Right forelimb (tissue), 1 donor: ENCODE results near the gene NTRK3.

Source experiments
- DNase-seq: peaks from one replicate; pipeline ENCODE4 v3.0.0-alpha.2; 2018

Gene NTRK3

DNA sequence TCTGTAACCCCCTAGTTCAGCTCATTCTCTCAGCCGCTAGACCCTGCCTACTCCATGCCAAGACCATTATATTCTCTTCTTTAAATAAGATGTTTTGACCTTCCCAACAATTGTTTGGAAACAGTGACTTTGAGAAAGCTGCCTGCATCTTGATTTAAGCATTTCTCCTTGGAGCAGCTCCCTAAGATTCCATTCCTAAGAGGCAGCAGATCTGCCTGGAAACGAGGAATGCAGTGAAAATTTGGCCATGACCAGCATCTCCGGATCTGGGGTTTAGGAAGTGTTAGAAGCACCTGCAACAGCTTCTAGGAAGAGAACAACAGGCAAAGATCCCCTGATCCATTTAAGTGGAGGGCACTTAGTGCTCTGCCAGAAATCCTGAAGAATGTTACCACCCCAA, 235.7 kb downstream of the NTRK3 start:
- DNase-seq = no peak

DNA sequence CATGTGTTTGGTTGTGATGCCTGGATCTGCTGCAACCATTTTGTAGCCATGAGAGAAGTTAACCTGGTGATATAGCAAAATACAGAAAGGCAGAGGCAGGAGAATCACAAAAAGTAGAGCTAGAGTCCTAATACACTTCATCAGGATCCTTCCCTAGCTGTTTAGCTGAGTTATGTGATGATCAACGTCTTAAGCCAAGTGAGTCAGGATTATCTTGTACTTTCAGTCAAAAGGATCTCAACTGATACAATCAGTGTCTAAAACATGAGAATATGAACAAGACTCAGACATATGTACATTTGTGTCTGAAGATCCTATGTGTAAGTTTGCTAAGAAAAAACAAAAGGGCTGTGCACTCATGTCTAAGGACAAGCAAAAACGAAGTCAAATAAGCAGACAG, 236.9 kb downstream of the NTRK3 start:
- DNase-seq = no peak

DNA sequence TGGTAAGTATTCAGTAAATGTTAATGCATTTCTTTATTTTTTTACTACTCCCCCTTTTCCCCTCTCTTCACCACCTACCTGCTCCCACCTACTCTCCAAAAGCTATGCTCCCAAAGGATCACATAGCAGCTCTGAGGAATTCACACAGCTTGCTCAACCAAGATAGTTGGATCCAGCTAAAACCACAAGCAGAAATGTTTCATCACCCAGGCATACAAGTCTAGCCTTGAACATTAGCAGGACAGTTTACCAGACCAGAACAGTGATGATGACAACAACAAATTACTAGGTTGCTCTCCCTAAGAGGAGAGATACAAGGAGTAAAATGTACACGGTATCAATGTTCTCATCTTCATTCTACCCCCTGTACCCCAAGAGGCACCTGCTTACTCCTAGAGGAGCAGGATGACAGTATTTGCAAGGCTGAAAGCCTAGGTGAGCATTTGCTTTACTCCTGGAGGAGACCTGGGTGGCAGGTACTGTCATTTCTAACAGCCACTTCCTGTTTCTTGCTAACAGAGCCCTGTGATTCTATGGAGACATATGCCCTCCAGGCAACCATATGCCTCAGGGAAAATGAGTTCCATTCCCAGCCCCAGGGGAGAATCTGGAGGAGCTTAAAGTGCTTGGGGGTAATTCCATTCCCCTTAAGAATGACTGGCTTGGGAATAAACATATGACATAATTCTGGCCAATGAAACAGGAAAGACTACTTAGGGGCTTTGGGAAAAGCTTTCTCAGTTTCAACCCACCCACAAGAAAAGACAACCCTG, 237.5 kb downstream of the NTRK3 start:
- DNase-seq = no peak

DNA sequence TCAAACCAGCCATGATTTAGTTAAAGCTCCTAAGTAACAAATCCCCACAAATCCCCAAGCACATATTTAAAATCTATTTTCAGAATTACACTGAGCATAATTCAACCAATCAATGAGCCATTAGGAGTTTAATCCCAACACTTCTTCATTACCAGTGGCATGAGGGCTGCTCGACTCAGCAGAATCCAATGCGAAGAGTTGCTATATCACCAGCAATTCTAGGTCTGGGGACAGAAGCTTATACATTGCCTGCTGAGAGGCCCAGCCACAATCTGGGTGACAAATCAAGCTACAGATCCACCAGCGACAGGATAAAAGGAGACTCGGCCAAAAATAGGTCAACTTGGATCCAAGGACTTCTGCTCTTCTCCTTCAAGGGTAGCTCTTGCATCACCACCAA, 238.8 kb downstream of the NTRK3 start:
- DNase-seq = no peak

DNA sequence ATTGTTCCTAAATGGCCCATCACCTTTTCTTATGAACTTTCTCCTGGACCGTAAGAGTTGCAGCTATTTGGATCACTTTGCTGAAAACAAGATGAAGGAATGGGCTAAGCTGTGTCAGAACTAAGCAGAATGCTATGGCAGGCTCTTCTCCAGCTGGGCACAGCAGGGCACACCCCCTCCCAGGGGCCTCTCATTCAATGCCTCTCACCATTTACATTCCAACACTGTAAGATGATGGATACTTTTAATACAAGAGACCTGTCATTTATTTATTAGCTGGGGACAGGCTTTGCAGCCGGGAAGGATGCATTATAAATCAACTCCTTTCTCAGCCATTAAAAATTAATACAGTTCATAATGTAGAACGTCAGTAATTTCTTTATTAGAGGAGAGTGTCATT, 240.1 kb downstream of the NTRK3 start:
- no peak for DNase-seq

DNA sequence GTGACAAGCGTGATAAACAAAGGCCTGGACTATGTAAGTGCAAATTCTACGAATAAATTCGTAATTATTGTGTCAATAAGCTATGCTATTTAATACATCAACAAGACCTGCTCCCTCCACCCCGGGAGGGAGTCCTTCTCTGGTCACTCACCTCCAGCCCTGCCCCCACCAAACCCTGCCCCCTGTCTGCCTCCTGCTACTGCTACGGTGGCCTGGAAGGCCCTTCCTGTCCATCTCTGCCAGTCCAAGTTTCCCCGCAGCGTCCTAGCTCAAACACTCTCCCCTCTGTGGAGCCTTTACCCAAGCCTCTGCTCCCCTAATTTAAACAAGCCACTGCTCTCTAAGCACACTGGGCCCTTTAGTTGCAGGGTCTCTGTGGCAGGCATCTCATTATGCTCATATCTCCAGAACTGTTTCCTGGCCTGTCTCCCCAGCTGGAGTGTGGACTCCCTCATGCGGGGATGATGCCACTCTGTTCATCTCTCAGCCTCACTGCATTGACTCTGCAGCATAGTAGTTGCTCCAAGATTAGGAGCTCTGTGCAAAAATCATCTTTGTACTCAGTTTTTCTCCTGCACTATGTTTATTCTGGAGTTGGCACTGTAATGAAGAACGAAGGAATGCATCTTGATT, 241.2 kb downstream of the NTRK3 start:
- DNase-seq = no peak

DNA sequence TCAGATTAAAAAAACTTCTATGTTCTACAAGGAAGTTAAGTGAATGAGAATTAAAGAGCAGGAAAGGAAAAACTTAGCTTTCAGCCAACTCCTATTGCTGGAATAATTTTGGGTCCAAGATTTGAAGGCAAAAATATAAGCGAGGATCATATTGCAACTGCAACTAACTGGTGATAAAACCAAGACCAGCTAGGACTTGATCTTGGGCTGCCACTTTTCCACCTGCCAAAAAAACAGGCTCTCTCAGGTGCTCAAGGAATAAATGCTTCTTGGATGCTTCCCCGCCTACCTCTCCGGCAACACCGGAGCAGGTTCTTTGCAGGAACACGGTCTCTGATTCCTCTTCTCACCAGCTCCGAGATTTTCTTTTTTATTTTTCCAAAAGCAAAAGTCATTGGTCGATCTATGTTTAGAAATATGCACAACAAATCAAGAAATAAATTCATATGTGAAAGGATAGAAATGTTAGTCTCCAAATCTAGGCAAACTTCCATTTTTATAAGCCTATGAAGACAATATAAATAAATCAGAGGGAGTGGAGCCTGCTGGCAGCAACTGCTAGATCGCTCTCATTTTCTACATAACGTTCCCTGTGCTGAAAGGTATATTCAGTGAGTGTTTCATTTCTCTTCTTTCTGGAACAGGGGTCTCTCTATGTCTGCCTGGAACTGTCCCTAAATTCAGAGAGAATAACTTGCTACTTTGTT, 241.9 kb downstream of the NTRK3 start:
- DNase-seq = no peak

DNA sequence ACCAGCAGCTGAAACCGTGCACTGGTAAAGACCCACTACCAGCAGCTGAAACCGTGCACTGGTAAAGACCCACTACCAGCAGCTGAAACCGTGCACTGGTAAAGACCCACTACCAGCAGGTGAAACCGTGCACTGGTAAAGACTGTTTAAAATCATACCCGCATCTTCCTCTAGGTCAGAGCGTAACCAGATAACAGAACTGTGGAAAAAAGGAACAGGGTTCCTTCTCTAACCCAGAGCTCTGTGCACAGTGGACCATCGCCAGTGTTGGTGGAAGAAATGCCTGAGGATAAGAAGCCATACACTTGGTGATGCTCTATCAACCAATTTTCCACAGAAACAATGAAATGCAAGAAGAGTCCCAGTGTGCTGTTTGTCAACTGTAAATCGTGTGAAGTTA, 243.4 kb downstream of the NTRK3 start:
- DNase-seq = no peak

DNA sequence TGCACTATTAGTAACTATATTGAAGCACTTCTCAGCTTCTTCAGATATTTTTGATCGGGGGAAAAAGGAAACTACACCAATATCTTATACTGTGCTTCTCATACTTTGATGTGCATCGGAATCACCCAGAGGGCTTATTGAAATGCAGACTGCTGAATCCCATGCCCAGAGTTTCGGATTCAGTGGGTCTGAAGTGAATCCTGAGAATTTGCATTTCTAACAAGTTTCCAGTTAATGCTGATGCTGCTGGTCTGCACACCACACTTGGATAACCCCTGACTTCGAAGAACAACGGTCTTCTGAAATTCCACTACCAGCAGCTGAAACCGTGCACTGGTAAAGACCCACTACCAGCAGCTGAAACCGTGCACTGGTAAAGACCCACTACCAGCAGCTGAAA, 243.9 kb downstream of the NTRK3 start:
- DNase-seq = no peak

DNA sequence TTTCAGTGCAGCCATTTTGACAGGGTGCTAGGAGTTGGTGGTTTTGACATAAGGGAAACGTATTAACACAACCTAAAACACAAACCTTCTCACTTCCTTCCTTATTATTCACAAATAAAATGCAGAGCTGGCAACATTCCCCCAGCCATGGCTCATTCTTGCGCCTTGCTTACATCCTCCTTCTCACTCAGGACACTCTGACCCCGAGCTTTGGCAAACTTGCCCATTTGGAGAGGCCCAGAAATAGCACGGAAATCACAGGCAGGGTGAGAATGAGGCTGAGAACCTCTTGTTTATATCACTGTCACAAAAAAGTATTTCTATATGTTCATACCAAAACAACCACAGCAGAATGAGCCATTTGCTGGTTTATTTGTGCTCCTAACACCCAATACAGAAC, 244.3 kb downstream of the NTRK3 start:
- DNase-seq = no peak

DNA sequence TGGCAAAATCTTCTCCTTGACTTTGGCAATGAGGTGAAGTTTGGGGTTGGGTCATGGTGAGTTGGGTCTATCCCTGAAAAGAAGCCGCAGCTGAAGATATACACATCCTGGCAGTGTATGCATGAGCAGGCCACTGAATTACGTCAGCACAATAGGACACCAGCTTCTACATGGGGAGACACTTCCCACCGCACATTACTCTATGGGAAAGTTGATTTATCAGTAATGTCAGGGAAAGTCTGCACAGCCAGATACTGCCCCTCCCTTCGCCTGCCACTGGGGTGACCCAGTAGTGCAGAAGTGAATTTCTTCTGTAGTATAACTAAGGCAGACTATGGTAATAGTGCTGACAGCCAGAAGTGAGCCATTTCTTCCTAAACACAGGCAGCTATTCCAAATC, 245.0 kb downstream of the NTRK3 start:
- no peak for DNase-seq

DNA sequence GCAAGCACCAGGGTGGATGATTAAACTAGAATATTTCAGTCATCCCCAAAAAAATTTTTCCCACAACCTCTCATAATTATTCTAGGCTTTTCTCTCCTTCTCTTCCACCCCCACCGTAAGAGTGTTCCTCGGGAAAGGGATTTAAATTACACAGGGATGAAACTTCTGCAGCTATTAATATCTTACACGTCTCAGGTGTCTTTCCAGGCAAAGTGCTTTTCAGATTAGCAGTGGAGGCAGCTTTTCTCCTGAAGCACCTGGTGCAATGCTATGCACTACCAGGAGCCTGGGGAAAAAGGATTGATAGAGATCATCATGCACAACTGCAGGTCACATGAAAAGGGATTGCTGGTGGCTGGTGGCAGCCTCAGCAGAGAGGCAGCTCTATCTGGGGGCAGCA, 250.4 kb downstream of the NTRK3 start:
- no peak for DNase-seq

DNA sequence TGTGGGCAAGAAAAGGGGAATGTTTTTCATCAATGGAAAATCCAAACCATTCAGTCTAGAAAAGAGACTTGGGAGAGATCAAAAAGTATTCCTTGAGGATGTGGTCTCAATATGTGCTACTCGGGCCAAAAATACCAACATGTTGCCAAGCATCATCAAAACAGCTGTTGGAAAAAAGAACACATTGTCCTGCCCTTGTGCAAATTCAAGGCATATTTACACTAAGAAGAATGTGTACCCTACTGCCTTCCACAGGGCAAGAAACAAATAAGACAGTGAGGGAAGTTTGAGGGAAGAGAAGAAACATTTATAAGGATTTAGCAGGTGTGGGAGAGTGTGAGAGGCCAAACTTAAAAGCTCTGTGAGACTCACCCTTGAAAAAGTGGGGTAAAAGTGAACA, 252.1 kb downstream of the NTRK3 start:
- DNase-seq = no peak

DNA sequence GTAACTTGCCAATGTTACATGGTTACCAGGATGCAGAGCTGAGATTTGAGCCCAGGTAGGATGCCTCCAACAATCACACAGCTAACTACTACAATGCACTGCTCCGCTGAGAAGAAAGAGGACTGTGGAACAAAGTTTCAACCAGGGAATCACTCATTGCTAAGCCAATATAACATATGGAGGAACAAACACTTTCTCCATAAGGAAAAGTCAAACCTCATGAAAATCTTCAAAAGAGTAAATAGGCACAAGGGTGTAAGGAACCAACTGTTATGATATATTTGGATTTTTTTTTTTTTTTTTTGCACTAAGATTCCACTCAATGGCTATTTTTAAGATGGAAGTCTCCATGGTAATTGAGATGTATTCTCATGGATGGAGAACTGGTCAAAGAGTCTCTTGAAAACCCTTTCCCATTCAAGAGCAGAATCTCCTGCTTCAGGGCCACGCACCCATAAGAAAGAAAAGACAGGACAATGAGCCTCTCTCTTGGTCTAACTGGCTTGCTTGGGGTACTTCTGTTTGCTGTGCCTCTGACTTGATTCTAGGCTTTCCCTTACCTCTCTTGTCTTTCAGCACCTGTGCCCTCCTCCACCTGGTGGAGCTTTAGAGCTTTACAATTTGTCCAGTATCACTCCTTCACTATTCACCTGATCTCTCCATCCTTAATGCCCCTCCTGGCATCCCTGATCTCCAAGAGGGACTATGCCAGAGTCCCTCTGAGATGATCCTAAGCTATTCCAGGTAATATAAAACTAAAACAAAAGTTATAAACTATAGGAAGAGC, 252.8 kb downstream of the NTRK3 start:
- DNase-seq = no peak

DNA sequence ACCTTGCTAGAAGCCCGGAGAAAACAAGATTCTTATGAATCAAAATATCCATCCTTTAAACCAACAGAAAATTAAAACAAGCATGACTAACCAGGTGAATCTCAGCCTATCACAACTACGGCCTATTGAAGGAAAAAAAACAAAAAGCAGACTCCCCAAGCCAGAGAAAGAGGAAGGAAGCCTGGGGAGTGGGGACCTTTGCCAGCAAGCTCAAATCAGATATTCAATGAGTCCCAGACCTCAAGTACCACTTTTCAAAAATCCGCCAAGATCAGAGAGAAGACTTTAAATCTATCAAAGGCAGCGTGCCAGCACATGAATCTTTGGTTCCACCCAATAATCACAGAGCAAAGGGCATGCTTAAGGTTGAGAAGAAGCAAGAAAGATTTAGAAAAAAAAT, 253.8 kb downstream of the NTRK3 start:
- DNase-seq = no peak

DNA sequence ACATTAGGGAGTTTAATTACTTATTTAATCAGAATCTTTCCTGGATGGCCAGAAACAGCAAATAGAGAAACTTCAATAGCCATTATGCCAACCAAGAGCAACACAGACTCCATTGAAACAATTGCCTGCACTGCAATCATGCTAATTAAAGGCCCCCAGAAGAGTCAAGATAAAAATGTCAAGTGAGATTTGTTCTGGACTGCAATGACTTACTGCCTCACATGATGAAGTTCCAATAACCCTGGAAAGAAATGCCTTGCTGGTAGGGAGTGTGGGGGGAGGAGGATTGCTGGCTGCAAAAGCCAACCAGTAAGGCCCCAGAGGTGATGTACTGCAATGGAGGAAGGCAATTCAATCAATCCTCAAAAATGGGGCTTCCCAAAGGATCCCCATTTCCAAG, 257.9 kb downstream of the NTRK3 start:
- DNase-seq = no peak

DNA sequence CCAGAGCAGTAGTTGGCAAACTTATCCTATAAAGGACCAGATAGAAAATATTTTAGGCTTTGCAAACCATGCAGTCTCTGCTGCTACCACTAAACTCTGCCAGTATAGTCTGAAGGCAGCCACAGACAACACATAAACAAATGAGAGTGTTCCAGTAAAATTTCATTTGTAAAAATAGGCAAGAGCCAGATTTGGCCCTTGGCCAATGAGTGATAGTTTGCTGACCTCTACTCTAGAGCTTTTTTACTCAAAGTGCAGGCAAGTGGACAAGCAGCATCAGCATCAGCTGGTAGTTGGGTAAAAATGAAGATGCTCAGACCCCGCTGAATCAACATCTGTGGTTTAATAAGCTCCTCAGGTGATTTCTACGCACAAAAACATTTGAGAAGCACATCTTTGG, 269.8 kb downstream of the NTRK3 start:
- DNase-seq = no peak

DNA sequence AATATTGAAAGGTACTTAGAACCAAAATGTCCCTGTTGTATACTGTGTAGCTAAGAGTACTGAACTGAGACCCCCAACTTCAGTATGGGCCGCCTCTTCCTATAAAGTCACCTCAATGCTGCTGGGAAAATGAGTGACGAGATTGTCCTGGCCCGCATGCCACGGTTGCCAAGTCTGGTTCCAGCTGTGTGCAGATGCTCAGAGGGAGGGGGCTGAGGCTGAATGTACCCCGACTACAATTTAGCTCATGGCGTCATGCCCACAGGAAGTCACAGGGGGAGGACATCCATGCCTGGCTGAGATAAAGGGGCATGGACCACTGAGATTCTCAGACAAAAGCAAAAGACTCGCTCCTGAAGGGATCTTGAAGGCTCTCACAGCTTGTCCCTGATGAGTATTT, 271.1 kb downstream of the NTRK3 start:
- DNase-seq = no peak

DNA sequence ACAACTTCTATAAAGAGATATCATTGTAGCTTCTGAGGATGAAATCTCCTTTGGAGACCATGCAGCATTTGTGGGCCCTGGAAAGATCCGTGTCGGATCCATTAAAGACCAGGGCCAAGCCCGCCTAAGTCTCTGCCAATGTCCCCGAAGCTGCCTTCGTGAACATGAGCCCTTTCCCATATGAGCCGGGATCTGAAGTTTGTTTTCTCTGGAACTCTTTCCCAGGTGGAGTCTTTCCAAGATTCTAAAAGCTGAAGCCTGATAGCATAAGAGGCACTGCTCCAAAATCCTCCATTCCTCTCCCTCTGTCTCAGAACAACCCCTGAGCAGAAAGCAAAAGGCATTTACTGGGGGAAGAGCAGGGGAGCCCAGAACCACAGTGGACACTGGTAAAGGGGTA, 274.6 kb downstream of the NTRK3 start:
- DNase-seq = peak; percentile 55

DNA sequence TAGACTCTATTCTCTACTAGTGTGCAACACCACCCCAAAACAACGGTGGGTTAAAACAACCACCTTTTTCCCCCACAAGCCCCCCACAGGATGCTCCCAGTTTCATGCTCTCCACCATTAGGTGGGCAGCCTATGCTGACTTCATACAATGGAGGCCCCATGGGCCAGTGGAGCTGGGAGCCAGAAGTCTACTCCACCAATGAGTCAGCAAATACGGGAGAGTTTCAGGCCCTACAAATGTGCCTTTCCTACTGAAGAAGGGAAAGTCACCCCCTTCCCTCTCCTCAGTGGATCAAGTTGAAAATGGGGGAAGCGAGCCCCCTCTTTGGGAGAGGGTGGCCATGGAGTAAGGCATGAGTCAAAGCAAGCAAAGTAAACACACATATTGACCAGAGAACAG, 278.6 kb downstream of the NTRK3 start:
- no peak for DNase-seq

DNA sequence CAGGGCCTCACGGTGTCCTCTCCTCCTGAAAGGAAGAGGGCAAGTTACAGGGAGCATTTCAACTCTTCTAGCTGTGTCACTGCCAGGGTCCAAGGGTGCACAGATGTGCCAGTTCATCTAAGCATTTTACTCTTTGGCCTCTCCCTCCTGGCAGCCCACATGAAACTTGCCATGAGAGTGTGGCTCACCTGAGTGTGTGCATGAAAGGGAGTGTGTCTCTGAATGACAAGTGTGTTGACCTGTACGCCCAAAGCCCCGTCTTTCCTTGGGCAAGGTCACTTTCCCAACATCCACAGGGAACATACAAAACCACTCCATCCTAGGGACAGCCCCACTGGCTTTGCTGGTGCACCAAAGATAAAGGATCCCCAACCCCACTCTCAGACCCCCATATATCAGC, 280.0 kb downstream of the NTRK3 start:
- no peak for DNase-seq

DNA sequence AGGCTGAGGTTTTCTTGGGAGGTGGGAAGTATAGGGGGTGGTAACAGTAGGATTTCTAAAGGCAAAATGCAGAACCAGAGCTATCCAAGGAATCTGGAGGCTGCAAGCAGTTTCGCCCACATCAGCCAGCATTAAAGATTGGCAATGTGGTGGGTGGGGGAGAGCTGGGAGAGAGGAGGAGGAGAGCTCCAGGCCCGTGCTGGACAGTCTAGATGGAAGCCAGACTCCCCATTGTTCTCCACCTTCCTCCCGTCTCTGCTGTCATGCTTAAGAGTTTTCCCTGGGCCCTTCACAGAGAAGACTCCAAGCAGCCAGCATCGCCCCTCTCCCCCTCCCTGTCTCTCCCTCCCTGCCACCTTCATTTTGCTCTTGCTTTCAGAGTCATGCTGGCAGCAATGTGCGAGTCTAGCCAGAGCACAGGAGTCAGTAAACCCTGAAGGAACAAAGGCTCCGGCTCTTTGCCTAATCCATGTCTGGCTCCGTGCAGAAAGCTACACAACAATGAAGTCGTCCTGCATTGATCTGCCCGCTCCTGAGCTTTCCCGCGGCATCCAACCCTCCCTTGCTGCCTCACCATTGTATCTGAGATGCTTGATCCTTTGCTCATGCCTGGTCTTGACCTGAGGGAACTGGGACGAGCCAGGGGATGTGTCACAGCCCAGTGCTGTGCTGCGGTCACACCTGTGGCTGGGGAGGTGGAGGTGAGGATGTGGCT, 282.9 kb downstream of the NTRK3 start:
- DNase-seq = no peak

DNA sequence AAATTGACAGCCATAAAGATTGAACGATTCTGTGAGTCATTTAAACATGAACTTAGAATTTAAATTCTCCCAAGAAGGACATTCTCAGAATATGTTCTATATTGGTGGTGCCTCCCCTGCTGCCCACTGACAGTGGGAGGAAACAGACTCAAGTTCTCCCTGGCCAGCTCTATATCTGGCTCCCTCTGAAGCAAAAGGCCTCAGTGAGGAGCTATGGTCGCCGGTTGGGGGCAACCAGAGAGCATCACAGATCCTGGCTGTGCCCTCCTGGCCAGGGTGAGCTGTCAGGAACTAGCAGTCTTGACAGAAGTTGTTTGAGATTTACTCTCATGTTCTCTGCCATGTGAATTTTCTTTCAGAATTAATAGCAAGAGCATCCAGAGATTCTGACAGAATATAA, 285.5 kb downstream of the NTRK3 start:
- no peak for DNase-seq
